SK-N-SH (cell line): ENCODE data around the gene CRB2. TPM values are rescaled to one million over a fixed set of nuclear protein-coding genes. Genes with fewer than 3 reads are reported as not detected.

Experiments
- CTCF ChIA-PET: fragments of 300-600, 350-600 bp; formaldehyde crosslinking; extraction: SDS; loops from one replicate; lab custom pipeline; 2021; lab: Yijun Ruan, JAX
- POLR2A ChIA-PET: fragments of 350-600 bp; sonication (Branson Sonifier 250); formaldehyde crosslinking; extraction: SDS; loops from one replicate; lab custom pipeline; 2020; ENCODE audit warnings: antibody characterized with exemption, inconsistent platforms; lab: Yijun Ruan, JAX
- DNase-seq: peaks from one replicate; pipeline ENCODE4 v3.0.0; 2012
- H2AFZ ChIP-seq: fragments of 200-600 bp; sonication (generic); 2 replicates; pipeline ENCODE4 v1.8.1; 2016; ENCODE audit warnings: antibody characterized with exemption, mild to moderate bottlenecking, low read depth
- H3F3A ChIP-seq: fragments of 200-600 bp; sonication (generic); replicated peaks from 2 replicates; pipeline ENCODE3; 2016; ENCODE audit warnings: antibody characterized with exemption, mild to moderate bottlenecking; ENCODE audit not compliant: insufficient read depth
- H3K27ac ChIP-seq, 2 experiments: fragments of 200-500 bp in 1 of 2; fragments of 200-600 bp in 1 of 2; sonication (Bioruptor generic) in 1 of 2; sonication (generic), shearing (Covaris generic) in 1 of 2; 2 replicates each; pipeline versions ENCODE4 v1.5.1 to v1.6.1; 2014 to 2016; ENCODE audit warnings: low read depth in 2 of 2, inconsistent platforms in 1 of 2, low read length in 1 of 2, mild to moderate bottlenecking in 1 of 2, mixed read lengths in 1 of 2
- H3K27me3 ChIP-seq: fragments of 200-600 bp; sonication (generic), shearing (Covaris generic); 2 replicates; pipeline ENCODE4 v1.6.1; 2016; ENCODE audit warnings: mixed run types; ENCODE audit not compliant: insufficient read depth
- H3K36me3 ChIP-seq, 2 experiments: fragments of 200-500 bp in 1 of 2; fragments of 200-600 bp in 1 of 2; sonication (Bioruptor generic) in 1 of 2; sonication (generic) in 1 of 2; replicated peaks in 1 of 2; 2 replicates each; pipeline versions ENCODE3 to v1.5.1; 2014 to 2016; ENCODE audit warnings: low read length in 1 of 2, mild to moderate bottlenecking in 1 of 2; ENCODE audit not compliant: insufficient read depth in 2 of 2, control insufficient read depth in 1 of 2
- H3K4me1 ChIP-seq, 2 experiments: fragments of 200-500 bp in 1 of 2; fragments of 200-600 bp in 1 of 2; sonication (Bioruptor generic) in 1 of 2; sonication (generic), shearing (Covaris generic) in 1 of 2; 2 replicates each; pipeline versions ENCODE4 v1.5.1 to v1.6.1; 2014 to 2016; ENCODE audit warnings: low read depth in 1 of 2, low read length in 1 of 2, mixed run types in 1 of 2; ENCODE audit not compliant: insufficient read depth in 2 of 2, control insufficient read depth in 1 of 2
- H3K4me2 ChIP-seq: fragments of 200-600 bp; sonication (generic), shearing (Covaris generic); 2 replicates; pipeline ENCODE4 v1.6.1; 2017; ENCODE audit warnings: mixed run types
- H3K4me3 ChIP-seq, 2 experiments: fragments of 200-500 bp in 1 of 2; fragments of 200-600 bp in 1 of 2; sonication (Bioruptor generic) in 1 of 2; sonication (generic), shearing (Covaris generic) in 1 of 2; 2 replicates each; pipeline versions ENCODE4 v1.5.1 to v1.8.1; 2014 to 2016; ENCODE audit warnings: low read depth in 2 of 2, inconsistent platforms in 1 of 2, low read length in 1 of 2, mild to moderate bottlenecking in 1 of 2, mixed read lengths in 1 of 2, moderate library complexity in 1 of 2
- H3K79me2 ChIP-seq: fragments of 200-600 bp; sonication (generic); 2 replicates; pipeline ENCODE4 v1.8.1; 2017; ENCODE audit warnings: mild to moderate bottlenecking; ENCODE audit not compliant: insufficient read depth
- H3K9ac ChIP-seq: fragments of 200-600 bp; sonication (generic); 2 replicates; pipeline ENCODE4 v1.6.1; 2017; ENCODE audit warnings: mixed run types
- H3K9me2 ChIP-seq: fragments of 200-600 bp; sonication (generic); 2 replicates; pipeline ENCODE4 v1.6.1; 2017; ENCODE audit warnings: mixed run types
- H3K9me3 ChIP-seq: fragments of 200-600 bp; sonication (generic); 2 replicates; pipeline ENCODE4 v1.6.1; 2017; ENCODE audit warnings: mixed run types, mild to moderate bottlenecking, moderate library complexity
- H4K20me1 ChIP-seq: fragments of 200-600 bp; sonication (generic); 2 replicates; pipeline ENCODE4 v1.6.1; 2017; ENCODE audit warnings: mild to moderate bottlenecking, mixed run types; ENCODE audit not compliant: insufficient read depth
- EP300 ChIP-seq, 2 experiments: IDR thresholded peaks; 2 replicates each; pipeline versions ENCODE4 v1.4.0 to v1.6.1; 2012; ENCODE audit warnings: borderline replicate concordance in 1 of 2, low read depth in 1 of 2, low read length in 1 of 2
- MEF2A ChIP-seq: IDR thresholded peaks from 2 replicates; pipeline ENCODE4 v1.4.0; 2012; ENCODE audit warnings: low read depth, borderline replicate concordance
- RFX5 ChIP-seq: IDR thresholded peaks from 2 replicates; pipeline ENCODE4 v1.6.1; 2012; ENCODE audit warnings: mild to moderate bottlenecking, improper control_type of control experiment, low read length
- ZBTB33 ChIP-seq: IDR thresholded peaks from 2 replicates; pipeline ENCODE4 v1.4.0; 2012; ENCODE audit warnings: low read depth, borderline replicate concordance
- WGBS: methylation state at CpG from one replicate; pipeline ENCODE4 v1.1.6; 2017; ENCODE audit warnings: low lambda C conversion rate; 5-methylcytosine and 5-hydroxymethylcytosine counted together
- polyA plus RNA-seq, 3 experiments: library from polyadenylated mRNA; depleted of rRNA; stranded (reverse); fragments of >200 nt; gene quantifications; 2 replicates each; pipeline ENCODE4 v1.2.3, GENCODE V29; 2012
- TF ChIP-seq, protein P1 (sequence below): IDR thresholded peaks from 2 replicates; pipeline ENCODE4 v1.6.1; 2012; ENCODE audit warnings: mild to moderate bottlenecking, low read depth, low read length, moderate library complexity

CRB2 gene
- polyA plus RNA-seq, 1 of the 3 experiments (the other 2 are of a cell fraction) = not detected

- DNase-seq = no peak
- WGBS = 98% methylated on average over 5 of the region's 5 CpGs
- TF ChIP-seq ZBTB33 = no peak
- TF ChIP-seq EP300 (IDR thresholded peaks at IDR 0.05; ENCODE audit: borderline replicate concordance in 1 of 2, low read depth in 1 of 2, low read length in 1 of 2) = no peak
- TF ChIP-seq, protein P1, sequence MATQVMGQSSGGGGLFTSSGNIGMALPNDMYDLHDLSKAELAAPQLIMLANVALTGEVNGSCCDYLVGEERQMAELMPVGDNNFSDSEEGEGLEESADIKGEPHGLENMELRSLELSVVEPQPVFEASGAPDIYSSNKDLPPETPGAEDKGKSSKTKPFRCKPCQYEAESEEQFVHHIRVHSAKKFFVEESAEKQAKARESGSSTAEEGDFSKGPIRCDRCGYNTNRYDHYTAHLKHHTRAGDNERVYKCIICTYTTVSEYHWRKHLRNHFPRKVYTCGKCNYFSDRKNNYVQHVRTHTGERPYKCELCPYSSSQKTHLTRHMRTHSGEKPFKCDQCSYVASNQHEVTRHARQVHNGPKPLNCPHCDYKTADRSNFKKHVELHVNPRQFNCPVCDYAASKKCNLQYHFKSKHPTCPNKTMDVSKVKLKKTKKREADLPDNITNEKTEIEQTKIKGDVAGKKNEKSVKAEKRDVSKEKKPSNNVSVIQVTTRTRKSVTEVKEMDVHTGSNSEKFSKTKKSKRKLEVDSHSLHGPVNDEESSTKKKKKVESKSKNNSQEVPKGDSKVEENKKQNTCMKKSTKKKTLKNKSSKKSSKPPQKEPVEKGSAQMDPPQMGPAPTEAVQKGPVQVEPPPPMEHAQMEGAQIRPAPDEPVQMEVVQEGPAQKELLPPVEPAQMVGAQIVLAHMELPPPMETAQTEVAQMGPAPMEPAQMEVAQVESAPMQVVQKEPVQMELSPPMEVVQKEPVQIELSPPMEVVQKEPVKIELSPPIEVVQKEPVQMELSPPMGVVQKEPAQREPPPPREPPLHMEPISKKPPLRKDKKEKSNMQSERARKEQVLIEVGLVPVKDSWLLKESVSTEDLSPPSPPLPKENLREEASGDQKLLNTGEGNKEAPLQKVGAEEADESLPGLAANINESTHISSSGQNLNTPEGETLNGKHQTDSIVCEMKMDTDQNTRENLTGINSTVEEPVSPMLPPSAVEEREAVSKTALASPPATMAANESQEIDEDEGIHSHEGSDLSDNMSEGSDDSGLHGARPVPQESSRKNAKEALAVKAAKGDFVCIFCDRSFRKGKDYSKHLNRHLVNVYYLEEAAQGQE = no peak
- TF ChIP-seq, all 33 proteins: peak for 0
- no peaks in the 10 kb centered on the region for H3K27me3 ChIP-seq
- H3K79me2 ChIP-seq = no peaks in the 10 kb centered on the region
- H3K9me2 ChIP-seq = no peaks in the 10 kb centered on the region
- no peak overlapping the region for H3K4me2 ChIP-seq
- CTCF ChIA-PET = no interaction called here
- POLR2A ChIA-PET = no interaction called here
- H3K9ac ChIP-seq = no peak overlapping the region
- H3K27ac ChIP-seq = no peak overlapping the region
- peaks cover 0 to 11% of the 10 kb centered on the region in 2 experiments for H3K36me3 ChIP-seq
- H3F3A ChIP-seq = no peaks in the 10 kb centered on the region
- no peak overlapping the region for H3K4me3 ChIP-seq
- no peaks in the 10 kb centered on the region for H3K4me1 ChIP-seq
- H4K20me1 ChIP-seq = no peaks in the 10 kb centered on the region
- no peak overlapping the region for H2AFZ ChIP-seq
- no peaks in the 10 kb centered on the region for H3K9me3 ChIP-seq
Measured at GRCh38 chr9:123424131-123424530, 68.1 kb downstream of the CRB2 start.

DNA sequence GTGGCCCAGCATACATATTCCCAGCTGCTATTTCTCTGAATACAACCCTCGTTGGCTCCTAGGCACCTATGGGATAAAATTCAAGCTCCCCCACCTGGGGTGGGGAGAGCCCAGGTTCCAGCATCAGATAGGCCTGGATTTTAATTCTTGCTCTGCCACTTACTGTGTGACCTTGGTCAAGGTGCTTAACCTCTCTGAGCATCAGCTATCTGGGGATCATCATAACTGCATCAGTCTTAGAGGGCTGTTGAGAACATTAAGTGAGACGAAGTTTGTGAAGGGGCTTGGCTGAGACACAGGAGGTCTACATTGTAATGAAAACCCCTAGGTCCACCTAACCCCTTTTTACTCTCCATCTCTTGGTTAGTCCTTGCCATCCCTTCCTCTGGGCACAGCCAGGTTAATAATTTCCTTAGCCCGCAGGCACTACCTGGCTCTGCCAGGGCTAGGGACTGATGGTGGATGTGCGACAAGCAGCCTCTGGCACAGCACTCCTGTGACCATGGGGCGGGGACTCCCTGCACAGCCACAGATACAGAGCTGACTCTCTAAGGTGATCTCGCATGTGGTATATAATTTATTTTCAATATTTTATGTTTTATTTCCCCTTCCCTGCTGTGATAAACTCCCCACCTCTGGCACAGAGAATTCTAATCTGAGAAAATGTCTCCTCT, 68.7 kb downstream of the CRB2 start:
- ChIA-PET CTCF (no interaction called here), POLR2A (no interaction called here)
- Histone ChIP-seq H3F3A (no peaks in the 10 kb centered on the region), H3K4me1 (no peaks in the 10 kb centered on the region), H3K4me2 (no peak overlapping the region), H3K79me2 (no peaks in the 10 kb centered on the region), H4K20me1 (no peaks in the 10 kb centered on the region)
- TF ChIP-seq RFX5 (no peak), MEF2A (no peak)
- TF ChIP-seq, all 33 proteins: peak for 0
- Histone ChIP-seq H3K4me3 (no peak overlapping the region), H3K27ac (no peak overlapping the region), H2AFZ (no peak overlapping the region), H3K36me3 (peaks cover 0 to 6% of the 10 kb centered on the region in 2 experiments), H3K27me3 (no peaks in the 10 kb centered on the region), H3K9me2 (no peaks in the 10 kb centered on the region), H3K9me3 (no peaks in the 10 kb centered on the region), H3K9ac (no peak overlapping the region)
- no peak for DNase-seq
- 97% methylated on average over 5 of the region's 6 CpGs for WGBS
